Mesendoderm (in vitro differentiated cells): ENCODE data around the gene CD226. TPM values are rescaled to one million over a fixed set of nuclear protein-coding genes. Genes with fewer than 3 reads are reported as not detected.

Source experiments
- DNase-seq: peaks from one replicate; pipeline ENCODE4 v3.0.0; 2013
- H2AK5ac ChIP-seq: 2 replicates; pipeline ENCODE4 v1.6.1; 2013; ENCODE audit warnings: low read length, inconsistent platforms
- H2BK120ac ChIP-seq: 2 replicates; pipeline ENCODE4 v1.6.1; 2013; ENCODE audit warnings: low read depth, mild to moderate bottlenecking, low read length, moderate library complexity, mixed read lengths
- H2BK15ac ChIP-seq: replicated peaks from 2 replicates; pipeline ENCODE4 v1.6.1; 2013; ENCODE audit warnings: low read depth, mild to moderate bottlenecking, moderate library complexity
- H2BK5ac ChIP-seq: 2 replicates; pipeline ENCODE4 v1.6.1; 2013; ENCODE audit warnings: low read length, inconsistent platforms
- H3K18ac ChIP-seq: 2 replicates; pipeline ENCODE4 v1.6.1; 2013; ENCODE audit warnings: mild to moderate bottlenecking, low read length, mixed read lengths
- H3K23ac ChIP-seq: one replicate; pipeline ENCODE4 v1.6.1; 2013; ENCODE audit warnings: low read length
- H3K27ac ChIP-seq: 2 replicates; pipeline ENCODE4 v1.5.1; 2013; ENCODE audit warnings: low read depth, mild to moderate bottlenecking, inconsistent platforms, low read length, moderate library complexity
- H3K27me3 ChIP-seq: 2 replicates; pipeline ENCODE4 v1.6.1; 2013; ENCODE audit warnings: low read length, control low read depth, mild to moderate bottlenecking, inconsistent platforms; ENCODE audit not compliant: insufficient read depth, poor library complexity
- H3K36me3 ChIP-seq: 2 replicates; pipeline ENCODE4 v1.6.1; 2013; ENCODE audit warnings: low read length, inconsistent platforms; ENCODE audit not compliant: control insufficient read depth, insufficient read depth
- H3K4ac ChIP-seq: one replicate; pipeline ENCODE4 v1.6.1; 2013; ENCODE audit warnings: low read depth, mild to moderate bottlenecking, low read length, moderate library complexity
- H3K4me1 ChIP-seq: 2 replicates; pipeline ENCODE4 v1.6.1; 2013; ENCODE audit warnings: low read depth, low read length, inconsistent platforms; ENCODE audit not compliant: control insufficient read depth
- H3K4me2 ChIP-seq: 2 replicates; pipeline ENCODE4 v1.6.1; 2013; ENCODE audit warnings: low read length
- H3K4me3 ChIP-seq: 2 replicates; pipeline ENCODE4 v1.5.1; 2013; ENCODE audit warnings: mild to moderate bottlenecking, low read length
- H3K56ac ChIP-seq: one replicate; pipeline ENCODE4 v1.6.1; 2013; ENCODE audit warnings: low read length
- H3K79me1 ChIP-seq: 2 replicates; pipeline ENCODE4 v1.6.1; 2013; ENCODE audit warnings: low read length, inconsistent platforms
- H3K79me2 ChIP-seq: 2 replicates; pipeline ENCODE4 v1.6.1; 2013; ENCODE audit warnings: mild to moderate bottlenecking, low read length; ENCODE audit not compliant: control insufficient read depth, insufficient read depth
- H3K9ac ChIP-seq: 2 replicates; pipeline ENCODE4 v1.6.1; 2013; ENCODE audit warnings: low read length, inconsistent platforms
- H4K5ac ChIP-seq: one replicate; pipeline ENCODE4 v1.6.1; 2013; ENCODE audit warnings: low read length
- H4K8ac ChIP-seq: one replicate; pipeline ENCODE4 v1.6.1; 2013; ENCODE audit warnings: low read depth, mild to moderate bottlenecking, control low read depth, low read length, moderate library complexity
- WGBS: extraction: QIAGEN DNeasy Blood & Tissue Kit; methylation state at CpG from one replicate; pipeline ENCODE4 v1.1.7; 2013; ENCODE audit warnings: low lambda C conversion rate, missing lambda C conversion rate; ENCODE audit not compliant: insufficient coverage; ENCODE audit errors: extremely low coverage; 5-methylcytosine and 5-hydroxymethylcytosine counted together
- polyA plus RNA-seq, 2 experiments: library from polyadenylated mRNA; stranded (reverse); fragments of 200-250 nt; gene quantifications; one replicate each; pipeline ENCODE4 v1.2.3, GENCODE V29; 2013

The CD226 gene
- polyA plus RNA-seq (2013, experiment 1 of 2): 0.29 TPM
- polyA plus RNA-seq (2013, experiment 2 of 2): 0.25 TPM

DNA sequence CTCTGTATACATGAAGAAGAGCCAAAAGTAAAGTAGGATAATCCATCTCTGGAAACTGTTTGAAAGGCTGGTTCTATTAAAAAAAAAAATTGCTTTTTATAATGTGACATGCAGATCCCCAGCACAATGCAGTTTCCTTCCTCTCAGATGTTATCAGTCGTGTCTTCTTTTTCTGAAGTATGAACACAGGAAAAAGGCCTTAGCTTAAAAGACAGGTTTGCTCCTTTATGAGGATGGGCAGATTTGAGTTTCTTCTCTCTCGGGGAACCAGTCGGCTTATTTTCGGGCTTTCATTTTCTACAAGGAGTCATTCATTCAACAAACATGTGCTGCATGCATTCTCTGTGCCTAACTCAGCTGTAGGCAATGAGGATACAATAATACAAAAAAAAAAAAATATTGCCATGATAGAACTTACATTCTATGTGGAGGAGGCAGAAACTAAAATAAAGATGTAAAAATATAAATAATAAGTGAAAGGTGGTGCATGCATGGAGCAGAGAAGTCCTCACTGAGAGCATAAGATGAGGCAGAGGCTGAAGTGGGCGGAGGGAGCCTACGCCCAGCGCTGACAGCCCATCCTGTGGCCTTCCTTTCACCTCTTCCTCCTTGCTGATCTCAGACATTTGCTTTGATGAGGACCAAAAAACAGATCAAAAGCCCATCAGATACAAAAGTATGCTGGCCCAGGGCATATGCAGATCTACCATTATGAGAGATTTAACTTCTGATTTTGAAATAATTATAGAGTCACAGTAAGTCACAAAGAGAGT lies at the start of gene CD226:
TSS of gene CD226 (minus strand) at position 513 of the 773 bp plus-strand sequence. CDS start at position 46, 467 bp downstream.
- H2BK15ac ChIP-seq: no peak within 1 kb of the TSS
- H3K79me2 ChIP-seq: no peaks in the 10 kb centered on the region
- no peak within 1 kb of the TSS for H2BK5ac ChIP-seq
- H2AK5ac ChIP-seq: no peak within 1 kb of the TSS
- DNase-seq: no peak
- H3K18ac ChIP-seq: no peak within 1 kb of the TSS
- no peaks in the 10 kb centered on the region for H3K27me3 ChIP-seq
- WGBS: no CpG with 5 or more reads among the region's 7 CpGs
- no peak within 1 kb of the TSS for H3K23ac ChIP-seq
- H2BK120ac ChIP-seq: no peak within 1 kb of the TSS
- H4K8ac ChIP-seq: no peak within 1 kb of the TSS
- H3K9ac ChIP-seq: no peak within 1 kb of the TSS
- H3K56ac ChIP-seq: no peak within 1 kb of the TSS
- H3K4me3 ChIP-seq: no peak within 1 kb of the TSS
- H4K5ac ChIP-seq: no peak within 1 kb of the TSS
- no peaks in the 10 kb centered on the region for H3K4me1 ChIP-seq
- H3K79me1 ChIP-seq: no peaks in the 10 kb centered on the region
- H3K27ac ChIP-seq: no peak within 1 kb of the TSS
- H3K4ac ChIP-seq: no peak within 1 kb of the TSS
- no peaks in the 10 kb centered on the region for H3K36me3 ChIP-seq
- no peak within 1 kb of the TSS for H3K4me2 ChIP-seq

DNA sequence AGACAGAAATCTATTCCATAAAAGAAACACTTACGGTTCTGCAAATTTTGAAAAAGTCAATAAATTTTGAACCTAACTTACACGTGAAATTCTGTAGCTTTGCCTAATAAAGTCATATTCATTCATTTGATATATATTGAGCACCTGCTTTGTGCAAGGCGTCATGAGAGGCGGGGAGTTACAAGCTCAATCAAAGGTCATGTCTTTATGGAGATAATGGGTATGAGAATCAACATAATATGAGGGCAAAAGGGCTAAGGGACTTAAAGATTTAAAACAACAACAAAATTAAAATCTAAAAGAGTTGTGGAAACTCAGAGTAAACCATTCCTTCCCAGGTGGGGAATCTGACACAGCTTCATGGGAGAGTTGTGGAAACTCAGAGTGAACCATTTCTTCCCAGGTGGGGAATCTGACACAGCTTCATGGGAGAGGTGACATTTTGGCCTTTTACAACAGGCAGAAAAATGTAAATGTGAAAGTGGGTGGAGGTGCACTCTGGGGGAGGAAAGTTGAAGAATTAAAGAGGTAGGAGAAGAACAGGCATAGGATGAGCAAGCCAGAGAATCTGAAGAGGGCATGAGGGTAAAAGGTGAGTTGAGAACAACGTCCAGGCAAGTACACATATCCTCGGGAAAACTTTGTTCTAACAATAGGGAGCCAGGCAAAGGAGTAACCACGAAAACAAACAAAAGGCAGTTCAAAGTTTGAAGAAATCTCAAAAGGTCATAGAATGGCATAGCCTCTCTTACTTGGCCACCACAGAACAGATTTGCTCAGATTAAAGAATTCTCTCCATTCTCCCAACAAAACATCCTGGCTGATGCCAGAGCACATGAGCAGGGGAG lies 49.5 kb upstream of the CD226 start:
- Histone ChIP-seq H3K18ac (no peak overlapping the region), H3K79me2 (no peaks in the 10 kb centered on the region), H2BK120ac (no peak overlapping the region), H3K56ac (no peak overlapping the region), H2AK5ac (no peak overlapping the region), H2BK15ac (no peak overlapping the region), H3K4me1 (no peaks in the 10 kb centered on the region), H3K79me1 (no peaks in the 10 kb centered on the region), H3K9ac (no peak overlapping the region), H3K27ac (no peak overlapping the region), H3K23ac (no peak overlapping the region), H3K4me2 (no peak overlapping the region), H3K4ac (no peak overlapping the region), H2BK5ac (no peak overlapping the region), H3K27me3 (no peaks in the 10 kb centered on the region), H3K36me3 (no peaks in the 10 kb centered on the region), H4K8ac (no peak overlapping the region), H3K4me3 (no peak overlapping the region), H4K5ac (no peak overlapping the region)
- WGBS: no CpG with 5 or more reads among the region's 7 CpGs
- no peak for DNase-seq

- H3K18ac ChIP-seq: no peak overlapping the region
- H2BK120ac ChIP-seq: no peak overlapping the region
- H3K79me1 ChIP-seq: no peaks in the 10 kb centered on the region
- no peak overlapping the region for H3K56ac ChIP-seq
- H3K4me2 ChIP-seq: no peak overlapping the region
- H3K27ac ChIP-seq: no peak overlapping the region
- H2BK5ac ChIP-seq: no peak overlapping the region
- H3K23ac ChIP-seq: no peak overlapping the region
- H3K4me3 ChIP-seq: no peak overlapping the region
- H3K4me1 ChIP-seq: no peaks in the 10 kb centered on the region
- no peak overlapping the region for H4K5ac ChIP-seq
- H2BK15ac ChIP-seq: no peak overlapping the region
- no peaks in the 10 kb centered on the region for H3K79me2 ChIP-seq
- no peaks in the 10 kb centered on the region for H3K36me3 ChIP-seq
- WGBS: no CpG with 5 or more reads among the region's 2 CpGs
- no peak overlapping the region for H4K8ac ChIP-seq
- DNase-seq: no peak
- no peaks in the 10 kb centered on the region for H3K27me3 ChIP-seq
- H3K4ac ChIP-seq: no peak overlapping the region
- no peak overlapping the region for H2AK5ac ChIP-seq
- no peak overlapping the region for H3K9ac ChIP-seq
Measured at GRCh38 chr18:69996417-69996816, 48.7 kb upstream of the CD226 start.

- Histone ChIP-seq H3K56ac (no peak overlapping the region), H2BK15ac (no peak overlapping the region), H4K8ac (no peak overlapping the region), H2BK120ac (no peak overlapping the region), H3K4me2 (no peak overlapping the region), H3K79me2 (no peaks in the 10 kb centered on the region), H3K4me1 (no peaks in the 10 kb centered on the region), H3K4me3 (no peak overlapping the region), H3K27me3 (no peaks in the 10 kb centered on the region), H3K36me3 (no peaks in the 10 kb centered on the region), H2AK5ac (no peak overlapping the region), H3K23ac (no peak overlapping the region), H3K4ac (no peak overlapping the region), H2BK5ac (no peak overlapping the region), H4K5ac (no peak overlapping the region), H3K18ac (no peak overlapping the region), H3K27ac (no peak overlapping the region), H3K79me1 (no peaks in the 10 kb centered on the region), H3K9ac (no peak overlapping the region)
- WGBS: no CpG with 5 or more reads among the region's 3 CpGs
- DNase-seq: no peak
Measured at GRCh38 chr18:69995774-69996173, 48.1 kb upstream of the CD226 start.

GRCh38 chr18:69992776-69993175 lies 45.1 kb upstream of the CD226 start:
- no peak overlapping the region for H3K56ac ChIP-seq
- H3K27ac ChIP-seq: no peak overlapping the region
- H2BK120ac ChIP-seq: no peak overlapping the region
- H4K5ac ChIP-seq: no peak overlapping the region
- no peaks in the 10 kb centered on the region for H3K4me1 ChIP-seq
- no peak overlapping the region for H3K4me3 ChIP-seq
- no peak overlapping the region for H2AK5ac ChIP-seq
- no peak overlapping the region for H3K4me2 ChIP-seq
- H3K9ac ChIP-seq: no peak overlapping the region
- H3K23ac ChIP-seq: no peak overlapping the region
- no CpG with 5 or more reads among the region's 1 CpG for WGBS
- no peak overlapping the region for H2BK15ac ChIP-seq
- no peaks in the 10 kb centered on the region for H3K79me2 ChIP-seq
- no peak overlapping the region for H3K4ac ChIP-seq
- no peaks in the 10 kb centered on the region for H3K27me3 ChIP-seq
- H4K8ac ChIP-seq: no peak overlapping the region
- H2BK5ac ChIP-seq: no peak overlapping the region
- H3K18ac ChIP-seq: no peak overlapping the region
- H3K79me1 ChIP-seq: no peaks in the 10 kb centered on the region
- no peak for DNase-seq
- H3K36me3 ChIP-seq: no peaks in the 10 kb centered on the region
